ENCODE measurements around the gene C4orf54. TPM values are rescaled to one million over a fixed set of nuclear protein-coding genes. Genes with fewer than 3 reads are reported as not detected.

C4orf54 gene
- 1 to 10 TPM in 1 of 2 donors, not detected in 1; 1.3 TPM for total RNA-seq
- under 1 TPM; under 0.01 TPM for polyA plus RNA-seq
- long read RNA-seq, donor 1, partial matches to known transcripts = 0 of 2 reads
- long read RNA-seq, donor 1, other reads (novel, unspliced or antisense) = 2 of 2 reads
- long read RNA-seq, donor 2 = 0 reads

DNA sequence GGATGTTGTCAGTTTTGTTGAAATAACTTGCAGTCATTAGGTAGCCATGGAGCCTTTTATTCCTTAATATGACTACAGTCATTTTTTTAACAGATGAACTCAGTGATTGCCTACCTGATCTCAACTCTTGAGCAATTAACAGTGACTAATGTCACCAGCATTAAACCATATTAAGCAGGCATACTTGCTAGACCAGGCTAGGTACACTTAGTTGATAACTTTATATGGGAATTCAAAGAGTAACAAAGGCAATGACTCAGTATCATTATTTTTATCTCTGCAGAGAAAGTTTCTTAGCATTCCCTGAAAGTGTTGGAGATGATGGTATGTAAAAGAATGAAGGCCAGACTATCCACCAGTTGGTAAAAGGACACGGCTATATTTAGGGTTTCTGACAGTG is at the start of gene C4orf54:
Gene C4orf54, minus strand, starts transcription at position 31 of the 400 bp plus-strand sequence. CDS start 3,180 bp downstream, outside the sequence.
- no peaks in the 10 kb centered on the region for H3K9me3 ChIP-seq (ENCODE audit: control insufficient read depth, low read length)
- WGBS, 2 donors = 20 to 23% methylated on average over 1 of the region's 1 CpG
- no peak within 1 kb of the TSS for H3K4me3 ChIP-seq (ENCODE audit: low read length in 2 of 2)
- H3K27ac ChIP-seq (ENCODE audit: low read depth in 1 of 2, low read length in 2 of 2) = peak within 1 kb of the TSS in 1 of 2 donors; percentile 17
- ATAC-seq (ENCODE audit: low FRiP score) (no peak), DNase-seq (no peak)
- peaks cover 0 to 2% of the 10 kb centered on the region in 2 donors for H3K4me1 ChIP-seq (ENCODE audit: control insufficient read depth in 1 of 2, insufficient read depth in 2 of 2, low read length in 2 of 2)
- intact Hi-C loops (cut with DNase I) = loop anchor here in 1 of 2 donors (5.0 kb wide), 1 partner anchor 95 kb away; the partner anchor contains the start of gene TRMT10A
- no peaks in the 10 kb centered on the region for H3K27me3 ChIP-seq (ENCODE audit: control insufficient read depth in 1 of 2, insufficient read depth in 2 of 2, low read length in 1 of 2)
- no peaks in the 10 kb centered on the region for H3K36me3 ChIP-seq (ENCODE audit: control insufficient read depth in 1 of 2, insufficient read depth in 2 of 2, low read length in 1 of 2)

DNA sequence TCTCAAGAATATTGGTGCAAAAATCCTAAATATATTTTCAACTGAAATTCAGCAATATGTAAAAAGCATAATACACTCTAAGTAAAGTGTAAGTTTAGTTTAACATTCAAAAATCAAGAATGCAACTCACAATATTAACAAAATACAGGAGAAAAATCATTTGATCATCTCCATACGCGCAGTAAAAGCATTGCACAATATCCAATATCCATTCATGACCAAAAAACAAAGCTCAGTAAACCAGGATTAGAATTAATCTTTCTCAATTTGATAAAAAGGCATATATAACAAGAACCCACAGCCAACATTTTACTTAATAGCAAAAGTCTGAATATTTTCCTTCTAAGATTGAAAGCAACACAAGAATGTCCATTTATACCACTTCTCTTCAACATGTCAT is 48.3 kb upstream of the C4orf54 start:
- DNase-seq = no peak
- Histone ChIP-seq H3K4me3 (ENCODE audit: low read length in 2 of 2) (no peak overlapping the region), H3K27me3 (ENCODE audit: control insufficient read depth in 1 of 2, insufficient read depth in 2 of 2, low read length in 1 of 2) (no peaks in the 10 kb centered on the region), H3K9me3 (ENCODE audit: control insufficient read depth, low read length) (no peaks in the 10 kb centered on the region), H3K27ac (ENCODE audit: low read depth in 1 of 2, low read length in 2 of 2) (no peak overlapping the region), H3K4me1 (ENCODE audit: control insufficient read depth in 1 of 2, insufficient read depth in 2 of 2, low read length in 2 of 2) (peaks cover 0 to 1% of the 10 kb centered on the region in 2 donors), H3K36me3 (ENCODE audit: control insufficient read depth in 1 of 2, insufficient read depth in 2 of 2, low read length in 1 of 2) (no peaks in the 10 kb centered on the region)
- ATAC-seq (ENCODE audit: low FRiP score) = no peak
- WGBS, 2 donors = 99% methylated on average over 2 of the region's 2 CpGs
- intact Hi-C loops (cut with DNase I) = no loop called here

DNA sequence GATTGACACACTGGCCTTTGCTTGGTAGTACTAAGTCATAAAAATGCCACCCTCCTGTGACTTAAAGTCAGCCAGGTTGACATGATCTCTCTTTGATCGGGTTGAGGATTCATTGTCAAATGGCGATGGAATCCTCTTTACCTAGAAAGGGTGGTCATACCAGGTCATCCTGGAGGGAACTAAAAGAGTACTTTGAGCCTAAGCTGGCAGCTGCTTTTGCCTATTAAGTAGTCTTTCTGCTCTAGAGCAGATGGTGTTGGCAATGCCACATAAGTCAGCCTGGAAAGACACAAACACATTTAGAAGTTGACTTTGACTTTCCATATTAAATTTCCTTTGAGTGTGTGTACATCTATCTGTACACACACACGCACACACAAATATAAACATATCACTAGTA is 39.2 kb upstream of the C4orf54 start:
- ATAC-seq (ENCODE audit: low FRiP score) (no peak), DNase-seq (no peak)
- Histone ChIP-seq H3K4me3 (ENCODE audit: low read length in 2 of 2) (no peak overlapping the region), H3K27ac (ENCODE audit: low read depth in 1 of 2, low read length in 2 of 2) (no peak overlapping the region), H3K36me3 (ENCODE audit: control insufficient read depth in 1 of 2, insufficient read depth in 2 of 2, low read length in 1 of 2) (no peaks in the 10 kb centered on the region), H3K9me3 (ENCODE audit: control insufficient read depth, low read length) (no peaks in the 10 kb centered on the region), H3K27me3 (ENCODE audit: control insufficient read depth in 1 of 2, insufficient read depth in 2 of 2, low read length in 1 of 2) (no peaks in the 10 kb centered on the region), H3K4me1 (ENCODE audit: control insufficient read depth in 1 of 2, insufficient read depth in 2 of 2, low read length in 2 of 2) (no peaks in the 10 kb centered on the region)
- intact Hi-C loops (cut with DNase I) = no loop called here
- 91 to 92% methylated on average over 3 of the region's 3 CpGs for WGBS, 2 donors

DNA sequence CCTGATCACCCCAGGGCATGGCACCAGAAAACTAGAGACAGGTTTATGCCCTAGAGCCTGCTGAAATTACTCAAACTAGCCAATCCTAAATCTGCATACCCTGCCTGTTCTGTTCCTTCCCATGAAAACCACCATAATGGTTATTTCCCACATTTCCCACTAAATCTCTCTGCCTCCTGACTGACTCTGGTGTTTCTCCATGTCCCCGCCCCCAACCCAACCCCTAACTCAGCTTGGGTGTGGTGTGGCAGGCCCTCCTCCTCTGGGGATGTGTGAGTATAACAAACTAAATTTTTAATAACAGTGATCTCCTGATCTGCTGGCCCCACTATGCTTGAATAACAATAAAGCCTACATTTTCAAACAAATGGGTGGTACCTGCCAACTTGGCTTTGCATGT is 35.5 kb upstream of the C4orf54 start:
- Histone ChIP-seq H3K9me3 (ENCODE audit: control insufficient read depth, low read length) (peaks cover 3% of the 10 kb centered on the region), H3K27me3 (ENCODE audit: control insufficient read depth in 1 of 2, insufficient read depth in 2 of 2, low read length in 1 of 2) (no peaks in the 10 kb centered on the region), H3K4me1 (ENCODE audit: control insufficient read depth in 1 of 2, insufficient read depth in 2 of 2, low read length in 2 of 2) (no peaks in the 10 kb centered on the region), H3K36me3 (ENCODE audit: control insufficient read depth in 1 of 2, insufficient read depth in 2 of 2, low read length in 1 of 2) (no peaks in the 10 kb centered on the region), H3K27ac (ENCODE audit: low read depth in 1 of 2, low read length in 2 of 2) (no peak overlapping the region), H3K4me3 (ENCODE audit: low read length in 2 of 2) (no peak overlapping the region)
- 93 to 95% methylated on average over 1 of the region's 1 CpG for WGBS, 2 donors
- DNase-seq (no peak), ATAC-seq (ENCODE audit: low FRiP score) (no peak)
- intact Hi-C loops (cut with DNase I) = no loop called here

DNA sequence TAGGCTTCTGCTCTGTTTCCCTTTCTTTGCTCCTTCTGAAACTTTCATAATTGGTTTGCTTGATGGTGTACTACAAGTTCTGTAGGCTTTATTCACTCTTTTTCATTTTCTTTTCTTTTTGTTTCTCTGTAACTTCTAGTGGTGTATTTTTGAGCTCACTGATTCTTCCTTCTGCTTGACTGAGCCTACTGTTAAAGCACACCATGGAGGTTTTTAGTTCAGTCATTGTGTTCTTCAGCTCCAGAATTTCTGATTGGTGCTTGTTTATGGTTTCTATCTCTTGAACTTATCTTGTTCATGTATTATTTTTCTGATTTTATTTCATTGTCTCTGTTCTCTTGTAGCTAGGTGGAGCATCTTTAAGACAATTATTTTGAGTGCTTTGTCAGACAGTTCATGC is 33.4 kb upstream of the C4orf54 start:
- no peak overlapping the region for H3K4me3 ChIP-seq (ENCODE audit: low read length in 2 of 2)
- no peaks in the 10 kb centered on the region for H3K4me1 ChIP-seq (ENCODE audit: control insufficient read depth in 1 of 2, insufficient read depth in 2 of 2, low read length in 2 of 2)
- no peaks in the 10 kb centered on the region for H3K27me3 ChIP-seq (ENCODE audit: control insufficient read depth in 1 of 2, insufficient read depth in 2 of 2, low read length in 1 of 2)
- peaks cover 3% of the 10 kb centered on the region for H3K9me3 ChIP-seq (ENCODE audit: control insufficient read depth, low read length)
- H3K36me3 ChIP-seq (ENCODE audit: control insufficient read depth in 1 of 2, insufficient read depth in 2 of 2, low read length in 1 of 2) = no peaks in the 10 kb centered on the region
- H3K27ac ChIP-seq (ENCODE audit: low read depth in 1 of 2, low read length in 2 of 2) = no peak overlapping the region
- no peak for DNase-seq
- intact Hi-C loops (cut with DNase I) = no loop called here
- no peak for ATAC-seq (ENCODE audit: low FRiP score)

DNA sequence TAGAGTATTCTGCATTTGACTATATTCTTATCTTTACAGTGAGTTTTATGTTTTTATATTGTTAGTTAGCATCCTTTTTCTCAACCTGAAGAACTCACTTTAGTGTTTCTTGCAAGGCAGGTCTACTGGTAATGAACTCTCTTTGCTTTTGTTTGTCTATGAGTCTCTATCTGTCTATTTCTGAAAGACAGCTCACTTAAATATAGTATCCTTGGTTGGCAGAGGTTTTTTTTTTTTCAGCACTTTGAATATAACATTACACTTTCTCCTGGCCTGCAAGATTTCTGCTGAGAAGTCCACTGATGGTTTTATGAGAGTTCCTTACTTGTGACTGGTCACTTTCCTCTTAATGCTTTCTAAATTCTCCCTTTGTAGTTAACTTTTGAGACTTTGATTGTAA is 32.8 kb upstream of the C4orf54 start:
- H3K36me3 ChIP-seq (ENCODE audit: control insufficient read depth in 1 of 2, insufficient read depth in 2 of 2, low read length in 1 of 2) = no peaks in the 10 kb centered on the region
- ATAC-seq (ENCODE audit: low FRiP score) (no peak), DNase-seq (no peak)
- H3K9me3 ChIP-seq (ENCODE audit: control insufficient read depth, low read length) = peaks cover 3% of the 10 kb centered on the region
- no peaks in the 10 kb centered on the region for H3K4me1 ChIP-seq (ENCODE audit: control insufficient read depth in 1 of 2, insufficient read depth in 2 of 2, low read length in 2 of 2)
- intact Hi-C loops (cut with DNase I) = no loop called here
- no peaks in the 10 kb centered on the region for H3K27me3 ChIP-seq (ENCODE audit: control insufficient read depth in 1 of 2, insufficient read depth in 2 of 2, low read length in 1 of 2)
- no peak overlapping the region for H3K4me3 ChIP-seq (ENCODE audit: low read length in 2 of 2)
- no peak overlapping the region for H3K27ac ChIP-seq (ENCODE audit: low read depth in 1 of 2, low read length in 2 of 2)

DNA sequence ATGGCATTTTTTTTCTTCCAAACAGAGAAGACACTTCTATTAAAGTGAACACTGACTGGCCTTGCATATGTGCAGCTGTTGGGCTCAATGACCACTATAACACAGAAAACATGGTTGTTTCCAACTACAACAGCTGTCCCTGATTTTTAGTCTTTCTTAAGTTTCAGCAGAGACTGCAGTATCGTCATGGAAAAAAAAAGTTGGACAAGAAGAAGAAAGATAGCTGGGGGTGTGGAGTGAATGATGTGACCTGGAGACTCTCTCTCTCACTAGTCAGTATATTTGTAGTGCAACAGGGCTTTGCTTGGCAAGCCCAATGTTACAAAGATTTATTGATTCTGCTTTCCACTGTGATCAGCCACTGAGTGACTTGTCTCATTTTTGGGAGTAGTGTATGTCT is 29.5 kb upstream of the C4orf54 start:
- intact Hi-C loops (cut with DNase I) = no loop called here
- Histone ChIP-seq H3K27me3 (ENCODE audit: control insufficient read depth in 1 of 2, insufficient read depth in 2 of 2, low read length in 1 of 2) (no peaks in the 10 kb centered on the region), H3K4me1 (ENCODE audit: control insufficient read depth in 1 of 2, insufficient read depth in 2 of 2, low read length in 2 of 2) (no peaks in the 10 kb centered on the region), H3K9me3 (ENCODE audit: control insufficient read depth, low read length) (peaks cover 3% of the 10 kb centered on the region), H3K36me3 (ENCODE audit: control insufficient read depth in 1 of 2, insufficient read depth in 2 of 2, low read length in 1 of 2) (no peaks in the 10 kb centered on the region), H3K27ac (ENCODE audit: low read depth in 1 of 2, low read length in 2 of 2) (no peak overlapping the region), H3K4me3 (ENCODE audit: low read length in 2 of 2) (no peak overlapping the region)
- WGBS, 2 donors = 13 to 22% methylated on average over 1 of the region's 1 CpG
- ATAC-seq (ENCODE audit: low FRiP score) (no peak), DNase-seq (no peak)

DNA sequence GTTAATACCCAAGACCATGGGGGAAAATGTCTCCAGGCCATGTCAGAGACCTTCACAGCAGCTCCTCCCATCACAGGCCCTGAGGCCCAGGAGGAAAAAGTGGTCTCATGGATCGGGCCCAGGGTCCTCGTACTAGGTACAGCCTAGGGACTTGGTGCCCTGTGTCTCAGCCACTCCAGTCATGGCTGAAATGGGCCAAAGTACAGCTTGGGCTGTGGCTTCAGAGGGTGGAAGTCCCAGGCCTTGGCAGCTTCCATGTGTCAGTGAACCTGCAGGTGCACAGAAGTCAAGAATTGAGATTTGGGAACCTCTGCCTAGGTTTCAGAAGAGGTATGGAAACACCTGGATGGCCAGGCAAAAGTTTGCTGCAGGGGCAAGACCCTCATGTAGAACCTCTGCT is 27.6 kb upstream of the C4orf54 start:
- H3K27ac ChIP-seq (ENCODE audit: low read depth in 1 of 2, low read length in 2 of 2) = no peak overlapping the region
- H3K4me1 ChIP-seq (ENCODE audit: control insufficient read depth in 1 of 2, insufficient read depth in 2 of 2, low read length in 2 of 2) = no peaks in the 10 kb centered on the region
- no peaks in the 10 kb centered on the region for H3K27me3 ChIP-seq (ENCODE audit: control insufficient read depth in 1 of 2, insufficient read depth in 2 of 2, low read length in 1 of 2)
- H3K36me3 ChIP-seq (ENCODE audit: control insufficient read depth in 1 of 2, insufficient read depth in 2 of 2, low read length in 1 of 2) = no peaks in the 10 kb centered on the region
- H3K9me3 ChIP-seq (ENCODE audit: control insufficient read depth, low read length) = peaks cover 3% of the 10 kb centered on the region
- intact Hi-C loops (cut with DNase I) = no loop called here
- DNase-seq = no peak
- WGBS, 2 donors = 97 to 100% methylated on average over 2 of the region's 2 CpGs
- ATAC-seq (ENCODE audit: low FRiP score) = no peak
- no peak overlapping the region for H3K4me3 ChIP-seq (ENCODE audit: low read length in 2 of 2)

DNA sequence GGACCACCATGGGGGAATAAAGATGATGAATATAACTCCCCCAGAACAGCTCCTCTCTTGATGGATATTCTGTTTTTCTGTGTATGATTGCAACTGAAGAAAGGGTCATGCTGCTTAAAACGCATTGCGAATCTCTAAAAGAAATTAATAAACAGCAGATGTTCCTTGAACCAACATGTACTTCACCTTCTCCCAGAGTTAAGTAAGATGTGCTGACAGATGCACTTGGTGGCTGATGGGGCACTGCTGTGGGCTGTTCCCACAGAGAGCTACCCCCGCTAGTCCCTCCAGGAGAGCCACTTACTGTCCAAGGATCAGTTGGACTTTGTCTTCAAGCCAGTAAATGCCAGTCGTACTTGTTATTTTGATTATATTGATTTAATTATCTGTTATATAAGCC is 26.3 kb upstream of the C4orf54 start:
- Histone ChIP-seq H3K27ac (ENCODE audit: low read depth in 1 of 2, low read length in 2 of 2) (no peak overlapping the region), H3K36me3 (ENCODE audit: control insufficient read depth in 1 of 2, insufficient read depth in 2 of 2, low read length in 1 of 2) (no peaks in the 10 kb centered on the region), H3K9me3 (ENCODE audit: control insufficient read depth, low read length) (peaks cover under 1% of the 10 kb centered on the region), H3K4me3 (ENCODE audit: low read length in 2 of 2) (no peak overlapping the region), H3K27me3 (ENCODE audit: control insufficient read depth in 1 of 2, insufficient read depth in 2 of 2, low read length in 1 of 2) (no peaks in the 10 kb centered on the region), H3K4me1 (ENCODE audit: control insufficient read depth in 1 of 2, insufficient read depth in 2 of 2, low read length in 2 of 2) (peaks cover 0 to 2% of the 10 kb centered on the region in 2 donors)
- ATAC-seq (ENCODE audit: low FRiP score) (no peak), DNase-seq (no peak)
- intact Hi-C loops (cut with DNase I) = no loop called here
- WGBS, 2 donors = 66 to 86% methylated on average over 4 of the region's 4 CpGs
